WTC11 (cell line): ENCODE data around the gene TMEM235. TPM values are rescaled to one million over a fixed set of nuclear protein-coding genes. Genes with fewer than 3 reads are reported as not detected.

Source experiments
- ARID4B ChIP-seq: sonication (generic); formaldehyde crosslinking; IDR thresholded peaks from 2 replicates; pipeline ENCODE4 v1.8.0; 2023; ENCODE audit warnings: missing genetic modification reagents, mild to moderate bottlenecking, borderline replicate concordance
- CBFB ChIP-seq: sonication (generic); formaldehyde crosslinking; IDR thresholded peaks from 2 replicates; pipeline ENCODE4 v1.8.1; 2022; ENCODE audit warnings: mild to moderate bottlenecking, low read depth, missing genetic modification reagents
- ETV6 ChIP-seq: sonication (generic); formaldehyde crosslinking; IDR thresholded peaks from 2 replicates; pipeline ENCODE4 v1.8.1; 2022; ENCODE audit warnings: mild to moderate bottlenecking, missing genetic modification reagents
- FOXK1 ChIP-seq: sonication (generic); formaldehyde crosslinking; IDR thresholded peaks from 2 replicates; pipeline ENCODE4 v1.8.0; 2022; ENCODE audit warnings: mild to moderate bottlenecking, moderate library complexity, missing genetic modification reagents
- FOXP1 ChIP-seq: sonication (generic); formaldehyde crosslinking; IDR thresholded peaks from 2 replicates; pipeline ENCODE4 v1.8.0; 2022; ENCODE audit warnings: missing genetic modification reagents, mild to moderate bottlenecking, moderate library complexity, borderline replicate concordance
- FOXP4 ChIP-seq: sonication (generic); formaldehyde crosslinking; IDR thresholded peaks from 2 replicates; pipeline ENCODE4 v1.8.0; 2022; ENCODE audit warnings: mild to moderate bottlenecking, missing genetic modification reagents
- GABPB1 ChIP-seq: sonication (generic); formaldehyde crosslinking; IDR thresholded peaks from 2 replicates; pipeline ENCODE4 v1.8.1; 2023; ENCODE audit warnings: mild to moderate bottlenecking, missing genetic modification reagents
- IRF1 ChIP-seq: sonication (generic); formaldehyde crosslinking; IDR thresholded peaks from 2 replicates; pipeline ENCODE4 v1.8.0; 2023; ENCODE audit warnings: missing genetic modification reagents
- KAT7 ChIP-seq: sonication (generic); formaldehyde crosslinking; IDR thresholded peaks from 2 replicates; pipeline ENCODE4 v1.8.1; 2023; ENCODE audit warnings: missing genetic modification reagents, mild to moderate bottlenecking, borderline replicate concordance
- MAX ChIP-seq: sonication (generic); formaldehyde crosslinking; IDR thresholded peaks from 2 replicates; pipeline ENCODE4 v1.8.0; 2022; ENCODE audit warnings: mild to moderate bottlenecking, missing genetic modification reagents
- MLX ChIP-seq: sonication (generic); formaldehyde crosslinking; IDR thresholded peaks from 2 replicates; pipeline ENCODE4 v1.8.1; 2023; ENCODE audit warnings: mild to moderate bottlenecking, missing genetic modification reagents, moderate library complexity
- MYBL2 ChIP-seq: sonication (generic); formaldehyde crosslinking; IDR thresholded peaks from 2 replicates; pipeline ENCODE4 v1.8.1; 2023; ENCODE audit warnings: mild to moderate bottlenecking, moderate library complexity, missing genetic modification reagents
- NFATC4 ChIP-seq: fragments of 250-450 bp; sonication (Bioruptor Pico); IDR thresholded peaks from 2 replicates; pipeline ENCODE4 v1.9.0; 2021; ENCODE audit warnings: mild to moderate bottlenecking
- NFE2L1 ChIP-seq: sonication (generic); formaldehyde crosslinking; IDR thresholded peaks from 2 replicates; pipeline ENCODE4 v1.8.1; 2023; ENCODE audit warnings: missing genetic modification reagents
- NR1H2 ChIP-seq: sonication (generic); formaldehyde crosslinking; IDR thresholded peaks from 2 replicates; pipeline ENCODE4 v1.9.0; 2021; ENCODE audit warnings: mild to moderate bottlenecking, moderate library complexity, missing genetic modification reagents
- STAT6 ChIP-seq: sonication (generic); formaldehyde crosslinking; conservative IDR thresholded peaks from 2 replicates; pipeline ENCODE4 v1.8.1; 2023; ENCODE audit warnings: mild to moderate bottlenecking, low read depth, missing genetic modification reagents, moderate library complexity
- TCF7 ChIP-seq: sonication (generic); formaldehyde crosslinking; IDR thresholded peaks from 2 replicates; pipeline ENCODE4 v1.8.0; 2022; ENCODE audit warnings: mild to moderate bottlenecking, low read depth, missing genetic modification reagents, moderate library complexity
- TEAD1 ChIP-seq: sonication (generic); formaldehyde crosslinking; IDR thresholded peaks from 2 replicates; pipeline ENCODE4 v1.8.0; 2022; ENCODE audit warnings: mild to moderate bottlenecking, missing genetic modification reagents
- ZBTB43 ChIP-seq: sonication (generic); formaldehyde crosslinking; IDR thresholded peaks from 2 replicates; pipeline ENCODE4 v1.8.1; 2023; ENCODE audit warnings: mild to moderate bottlenecking, missing genetic modification reagents
- ZNF263 ChIP-seq: sonication (generic); formaldehyde crosslinking; IDR thresholded peaks from 2 replicates; pipeline ENCODE4 v1.8.1; 2022; ENCODE audit warnings: low read depth, mild to moderate bottlenecking, moderate library complexity, missing genetic modification reagents
- ZNF396 ChIP-seq: fragments of 250-450 bp; sonication (Bioruptor Pico); IDR thresholded peaks from 2 replicates; pipeline ENCODE4 v1.8.0; 2021; ENCODE audit warnings: mild to moderate bottlenecking, moderate library complexity, borderline replicate concordance
- ZNF416 ChIP-seq: fragments of 250-450 bp; sonication (Bioruptor Pico); IDR thresholded peaks from 2 replicates; pipeline ENCODE4 v1.9.0; 2021; ENCODE audit warnings: mild to moderate bottlenecking, inconsistent platforms
- ZNF425 ChIP-seq: fragments of 250-450 bp; sonication (Bioruptor Pico); conservative IDR thresholded peaks from 2 replicates; pipeline ENCODE4 v1.9.0; 2021; ENCODE audit warnings: mild to moderate bottlenecking
- total RNA-seq: library from RNA; stranded (reverse); gene quantifications from 3 replicates; pipeline ENCODE4 v1.2.3, GENCODE V29; 2021

Gene TMEM235
- total RNA-seq, 1 experiment from 2014 or later = 0.24 TPM

GRCh38 chr17:78186692-78187595 lies 44.5 kb upstream of the TMEM235 start, which contains the start of the genes AFMID and TK1 (continued):
- TF ChIP-seq TEAD1 (CRISPR knock-in tag) (peak; percentile 100), ZNF416 (CRISPR knock-in tag) (peak; percentile 47; the same call in 1 of the 2 replicates), ZNF263 (CRISPR knock-in tag) (peak; percentile 25; the same call in 1 of the 2 replicates), ARID4B (CRISPR knock-in tag) (peak; percentile 77; the same call in 1 of the 2 replicates), NR1H2 (CRISPR knock-in tag) (no peak), TCF7 (CRISPR knock-in tag) (no peak), GABPB1 (CRISPR knock-in tag) (peak; percentile 97), FOXK1 (peak; percentile 41; the same call in 1 of the 2 replicates), STAT6 (CRISPR knock-in tag) (no peak), NFATC4 (peak; percentile 32; the same call in 1 of the 2 replicates), ZNF396 (no peak), ZNF425 (CRISPR knock-in tag) (no peak), CBFB (CRISPR knock-in tag) (peak; percentile 77; the same call in 1 of the 2 replicates), IRF1 (0 out of 2 replicates have a peak, but pooled peaks have one; percentile 30), MYBL2 (CRISPR knock-in tag) (peak; percentile 98), ETV6 (peak; percentile 92), FOXP4 (peak; percentile 90), MAX (CRISPR knock-in tag) (peak; percentile 84), NFE2L1 (peak; percentile 82; the same call in 1 of the 2 replicates), ZBTB43 (CRISPR knock-in tag) (peak; percentile 67), MLX (0 out of 2 replicates have a peak, but pooled peaks have one; percentile 32), FOXP1 (CRISPR knock-in tag) (peak; percentile 54; the same call in 1 of the 2 replicates), KAT7 (CRISPR knock-in tag) (no peak)
